ENCODE measurements around the gene NFAM1. TPM values are rescaled to one million over a fixed set of nuclear protein-coding genes. Genes with fewer than 3 reads are reported as not detected.

Gene NFAM1
- total RNA-seq (2012; rRNA removed) = not detected in 2 replicates
- not detected in 2 replicates for polyA plus RNA-seq (2012; rRNA removed)
- not detected in 2 replicates for polyA plus RNA-seq (2012; cell fraction: cytosol; rRNA removed)
- polyA plus RNA-seq (2012; cell fraction: nucleus; rRNA removed; ENCODE audit: low replicate concordance) = not detected in 2 replicates
- Bru-seq, nascent RNA = not detected
- BruChase-seq, experiment 1, labeled RNA remaining after a 6-hour chase = percentile 2 among the genes with signal in this experiment
- not detected for BruChase-seq, experiment 2, labeled RNA remaining after a 2-hour chase
- long read RNA-seq = 0 reads

- Histone ChIP-seq H3K9me3 (ENCODE audit: control insufficient read depth, insufficient read depth, low read length) (no peaks in the 10 kb centered on the region), H2BK5ac (ENCODE audit: low read depth, low read length, poor library complexity, severe bottlenecking) (no peak within 1 kb of the TSS), H3K27ac (ENCODE audit: insufficient read depth, low read length) (no peak within 1 kb of the TSS), H3K4me2 (ENCODE audit: low read depth, low read length) (no peak within 1 kb of the TSS), H3K9ac (ENCODE audit: low read depth, low read length) (no peak within 1 kb of the TSS), H3K9me1 (ENCODE audit: insufficient read depth, low read length) (no peaks in the 10 kb centered on the region), H3K4me3 (ENCODE audit: insufficient read depth, low read depth, low read length) (no peak within 1 kb of the TSS), H2BK15ac (ENCODE audit: low read depth, low read length) (no peak within 1 kb of the TSS), H2AK9ac (replicated peaks; ENCODE audit: low read depth, low read length, poor library complexity) (peak within 1 kb of the TSS; percentile 24), H4K8ac (ENCODE audit: low read depth in 2 of 2, low read length in 2 of 2) (no peak within 1 kb of the TSS), H4K5ac (ENCODE audit: low read depth, low read length) (no peak within 1 kb of the TSS), H4K20me1 (ENCODE audit: insufficient read depth, low read length) (no peaks in the 10 kb centered on the region), H3K79me1 (ENCODE audit: low read depth in 1 of 2, low read length in 2 of 2) (no peaks in the 10 kb centered on the region), H4K91ac (ENCODE audit: insufficient read depth, low read depth, low read length) (no peak within 1 kb of the TSS), H3K4me1 (ENCODE audit: control insufficient read depth, insufficient read depth, low read length) (no peaks in the 10 kb centered on the region), H3K4ac (ENCODE audit: low read depth, low read length) (no peak within 1 kb of the TSS), H3K36me3 (ENCODE audit: control insufficient read depth, insufficient read depth, low read length) (no peaks in the 10 kb centered on the region), H2AK5ac (ENCODE audit: low read depth, low read length) (no peak within 1 kb of the TSS), H3K56ac (ENCODE audit: extremely low read depth, insufficient read depth, low read length) (no peak within 1 kb of the TSS), H3K23ac (ENCODE audit: low read depth, low read length) (no peak within 1 kb of the TSS), H3K27me3 (ENCODE audit: control insufficient read depth, insufficient read depth, low read length) (peaks cover 65% of the 10 kb centered on the region), H2AFZ (replicated peaks; ENCODE audit: low read length, poor library complexity) (peak within 1 kb of the TSS; percentile 5), H3K14ac (replicated peaks; ENCODE audit: low read depth, low read length) (no peak within 1 kb of the TSS), H2BK20ac (ENCODE audit: low read depth, low read length) (no peak within 1 kb of the TSS), H3K18ac (ENCODE audit: low read depth, low read length) (no peak within 1 kb of the TSS), H2BK120ac (ENCODE audit: low read depth, low read length) (no peak within 1 kb of the TSS)
- dilution Hi-C loops (cut with HindIII; ENCODE audit: low sequenced_read_pairs, unreplicated experiment) (no loop called here), in situ Hi-C loops (cut with MboI; ENCODE audit: low sequenced_read_pairs) (no loop called here), intact Hi-C loops (cut with micrococcal nuclease) (no loop called here)
- ChIA-PET CTCF (interaction anchor here (1.1 kb wide), 1 partner anchor 341 kb away, joined by 3 read pairs; no protein-coding TSS in a partner anchor), POLR2A (ENCODE audit: unreplicated experiment) (no interaction called here)
- no peak for ATAC-seq (ENCODE audit: low read depth)
- no peak for DNase-seq
- TF ChIP-seq BHLHE40 (IDR thresholded peaks at IDR 0.05; ENCODE audit: low read depth, low read length) = no peak
- no peak for TF ChIP-seq CEBPB (IDR thresholded peaks at IDR 0.05; ENCODE audit: low read depth, low read length)
- TF ChIP-seq RFX5 (IDR thresholded peaks at IDR 0.05; ENCODE audit: low read depth, low read length) = no peak
- no peak for TF ChIP-seq CHD1 (IDR thresholded peaks at IDR 0.05; ENCODE audit: low read depth, low read length)
- 17% methylated on average over 17 of the region's 24 CpGs; no CpG with 5 or more reads in 1 of the 2 experiments for WGBS, 2 experiments (ENCODE audit: extremely low coverage in 2 of 2, insufficient read length in 1 of 2)
- no TSS peak for BruUV-seq (replicated peaks)
Measured at GRCh38 chr22:42432020-42432596, at the start of gene NFAM1. NFAM1 (minus strand) TSS chr22:42432403; CDS start chr22:42432357, 46 bp downstream.

All from IMR-90 (cell line).